IMR-90 (cell line): ENCODE measurements around the gene CREBBP. TPM values are rescaled to one million over a fixed set of nuclear protein-coding genes. Genes with fewer than 3 reads are reported as not detected.

ENCODE experiments used
- ATAC-seq: fragments of 200-7000 bp; cut with Tn5 transposase; 2 replicates; pipeline ENCODE4 v1.9.1; 2020; ENCODE audit warnings: low read depth, mild to moderate bottlenecking, moderate library complexity
- BruUV-seq: library from RNA; stranded (reverse); fragments of 400-500 nt; replicated peaks from 2 replicates; lab custom pipeline; 2021; lab: Mats Ljungman, UMichigan
- CTCF ChIA-PET: fragments of 300-600 bp; formaldehyde crosslinking; extraction: SDS; loops from one replicate; lab custom pipeline; 2021; ENCODE audit warnings: antibody characterized with exemption; lab: Yijun Ruan, JAX
- POLR2A ChIA-PET: fragments of 300-600 bp; sonication (Branson Sonifier 250); formaldehyde crosslinking; loops from one replicate; lab custom pipeline; 2022; ENCODE audit warnings: antibody characterized with exemption; ENCODE audit not compliant: unreplicated experiment; lab: Charles Lee
- DNase-seq: peaks from one replicate; pipeline ENCODE4 v3.0.0; 2013
- H2AFZ ChIP-seq: replicated peaks from 2 replicates; pipeline ENCODE3; 2013; ENCODE audit warnings: low read length, mild to moderate bottlenecking; ENCODE audit not compliant: poor library complexity
- H2AK5ac ChIP-seq: 2 replicates; pipeline ENCODE4 v1.6.1; 2013; ENCODE audit warnings: low read depth, low read length, inconsistent platforms
- H2AK9ac ChIP-seq: replicated peaks from 2 replicates; pipeline ENCODE3; 2013; ENCODE audit warnings: mild to moderate bottlenecking, low read depth, low read length, moderate library complexity; ENCODE audit not compliant: poor library complexity
- H2BK120ac ChIP-seq: 2 replicates; pipeline ENCODE4 v1.6.1; 2013; ENCODE audit warnings: low read depth, low read length, inconsistent platforms
- H2BK15ac ChIP-seq: 3 replicates; pipeline ENCODE4 v1.6.1; 2013; ENCODE audit warnings: low read depth, low read length, inconsistent platforms
- H2BK20ac ChIP-seq: 2 replicates; pipeline ENCODE4 v1.6.1; 2013; ENCODE audit warnings: low read depth, mild to moderate bottlenecking, inconsistent platforms, low read length, moderate library complexity
- H2BK5ac ChIP-seq: 2 replicates; pipeline ENCODE4 v1.6.1; 2013; ENCODE audit warnings: mild to moderate bottlenecking, low read depth, low read length, inconsistent platforms; ENCODE audit not compliant: poor library complexity, severe bottlenecking
- H3K14ac ChIP-seq: replicated peaks from 2 replicates; pipeline ENCODE4 v1.6.1; 2013; ENCODE audit warnings: low read depth, low read length, inconsistent platforms
- H3K18ac ChIP-seq: 2 replicates; pipeline ENCODE4 v1.6.1; 2013; ENCODE audit warnings: low read depth, low read length, control low read depth
- H3K23ac ChIP-seq: 2 replicates; pipeline ENCODE4 v1.6.1; 2013; ENCODE audit warnings: low read depth, low read length, inconsistent platforms
- H3K27ac ChIP-seq: 2 replicates; pipeline ENCODE4 v1.5.1; 2013; ENCODE audit warnings: mild to moderate bottlenecking, control low read depth, low read length; ENCODE audit not compliant: insufficient read depth
- H3K27me3 ChIP-seq: 2 replicates; pipeline ENCODE4 v1.6.1; 2013; ENCODE audit warnings: low read length; ENCODE audit not compliant: control insufficient read depth, insufficient read depth
- H3K36me3 ChIP-seq: 2 replicates; pipeline ENCODE4 v1.6.1; 2013; ENCODE audit warnings: low read length, mixed read lengths; ENCODE audit not compliant: control insufficient read depth, insufficient read depth
- H3K4ac ChIP-seq: 2 replicates; pipeline ENCODE4 v1.6.1; 2013; ENCODE audit warnings: low read depth, low read length, inconsistent platforms
- H3K4me1 ChIP-seq: 2 replicates; pipeline ENCODE4 v1.6.1; 2013; ENCODE audit warnings: low read length, mixed read lengths; ENCODE audit not compliant: control insufficient read depth, insufficient read depth
- H3K4me2 ChIP-seq: 2 replicates; pipeline ENCODE4 v1.6.1; 2013; ENCODE audit warnings: low read depth, mild to moderate bottlenecking, control low read depth, low read length, moderate library complexity
- H3K4me3 ChIP-seq: 2 replicates; pipeline ENCODE4 v1.5.1; 2013; ENCODE audit warnings: low read depth, mild to moderate bottlenecking, control low read depth, low read length, moderate library complexity; ENCODE audit not compliant: insufficient read depth
- H3K56ac ChIP-seq: 2 replicates; pipeline ENCODE4 v1.6.1; 2013; ENCODE audit warnings: low read length, inconsistent platforms; ENCODE audit not compliant: insufficient read depth; ENCODE audit errors: extremely low read depth
- H3K79me1 ChIP-seq, 2 experiments: 2 replicates each; pipeline ENCODE4 v1.6.1; 2013; ENCODE audit warnings: low read length in 2 of 2, inconsistent platforms in 1 of 2, low read depth in 1 of 2
- H3K9ac ChIP-seq: 2 replicates; pipeline ENCODE4 v1.6.1; 2013; ENCODE audit warnings: low read depth, low read length, control low read depth
- H3K9me1 ChIP-seq: 2 replicates; pipeline ENCODE4 v1.6.1; 2013; ENCODE audit warnings: low read length, inconsistent platforms; ENCODE audit not compliant: insufficient read depth
- H3K9me3 ChIP-seq: 2 replicates; pipeline ENCODE4 v1.6.1; 2013; ENCODE audit warnings: low read length; ENCODE audit not compliant: control insufficient read depth, insufficient read depth
- H4K20me1 ChIP-seq: 2 replicates; pipeline ENCODE4 v1.6.1; 2013; ENCODE audit warnings: low read length, inconsistent platforms; ENCODE audit not compliant: insufficient read depth
- H4K5ac ChIP-seq: 2 replicates; pipeline ENCODE4 v1.6.1; 2013; ENCODE audit warnings: mild to moderate bottlenecking, low read depth, low read length, control low read depth
- H4K8ac ChIP-seq, 2 experiments: 2 replicates each; pipeline ENCODE4 v1.6.1; 2013; ENCODE audit warnings: low read depth in 2 of 2, low read length in 2 of 2, control low read depth in 1 of 2, inconsistent platforms in 1 of 2
- H4K91ac ChIP-seq: 2 replicates; pipeline ENCODE4 v1.6.1; 2013; ENCODE audit warnings: low read depth, low read length, inconsistent platforms; ENCODE audit not compliant: insufficient read depth
- BHLHE40 ChIP-seq: fragments of 150-350 bp; IDR thresholded peaks from 2 replicates; pipeline ENCODE4 v1.6.1; 2016; ENCODE audit warnings: mild to moderate bottlenecking, low read depth, low read length
- CEBPB ChIP-seq: IDR thresholded peaks from 2 replicates; pipeline ENCODE4 v1.6.1; 2012; ENCODE audit warnings: low read depth, low read length, improper control_type of control experiment
- CHD1 ChIP-seq: IDR thresholded peaks from 2 replicates; pipeline ENCODE4 v1.6.1; 2012; ENCODE audit warnings: low read depth, low read length, improper control_type of control experiment
- CTCF ChIP-seq: conservative IDR thresholded peaks from 2 replicates; pipeline ENCODE4 v1.5.1; 2012; ENCODE audit warnings: mild to moderate bottlenecking, low read depth, low read length, improper control_type of control experiment
- ELK1 ChIP-seq: fragments of 150-350 bp; IDR thresholded peaks from 2 replicates; pipeline ENCODE4 v1.6.1; 2016; ENCODE audit warnings: low read depth, mild to moderate bottlenecking, low read length, moderate library complexity, borderline replicate concordance
- FOS ChIP-seq: fragments of 150-350 bp; IDR thresholded peaks from 2 replicates; pipeline ENCODE4 v1.6.1; 2016; ENCODE audit warnings: low read depth, low read length
- MAFK ChIP-seq: IDR thresholded peaks from 2 replicates; pipeline ENCODE4 v1.6.1; 2012; ENCODE audit warnings: low read depth, low read length, improper control_type of control experiment
- MAZ ChIP-seq: IDR thresholded peaks from 2 replicates; pipeline ENCODE4 v1.6.1; 2012; ENCODE audit warnings: low read depth, mild to moderate bottlenecking, low read length, improper control_type of control experiment, moderate library complexity, borderline replicate concordance
- MXI1 ChIP-seq: IDR thresholded peaks from 2 replicates; pipeline ENCODE4 v1.6.1; 2012; ENCODE audit warnings: low read depth, mild to moderate bottlenecking, low read length, moderate library complexity, borderline replicate concordance
- NFE2L2 ChIP-seq: fragments of 150-350 bp; IDR thresholded peaks from 2 replicates; pipeline ENCODE4 v1.6.1; 2016; ENCODE audit warnings: low read depth, mild to moderate bottlenecking, low read length
- POLR2A ChIP-seq: IDR thresholded peaks from 2 replicates; pipeline ENCODE4 v1.6.1; 2012; ENCODE audit warnings: mild to moderate bottlenecking, low read depth, low read length
- RAD21 ChIP-seq: IDR thresholded peaks from 2 replicates; pipeline ENCODE4 v1.6.1; 2012; ENCODE audit warnings: low read length, improper control_type of control experiment
- RCOR1 ChIP-seq: IDR thresholded peaks from 2 replicates; pipeline ENCODE4 v1.6.1; 2012; ENCODE audit warnings: mild to moderate bottlenecking, low read length, improper control_type of control experiment; ENCODE audit not compliant: insufficient replicate concordance
- RFX5 ChIP-seq: IDR thresholded peaks from 2 replicates; pipeline ENCODE4 v1.8.0; 2012; ENCODE audit warnings: low read depth, mild to moderate bottlenecking, low read length, moderate library complexity
- SMC3 ChIP-seq: fragments of 150-350 bp; IDR thresholded peaks from 2 replicates; pipeline ENCODE4 v1.6.1; 2016; ENCODE audit warnings: low read depth, mild to moderate bottlenecking, antibody characterized with exemption, low read length, moderate library complexity
- USF2 ChIP-seq: fragments of 150-350 bp; IDR thresholded peaks from 2 replicates; pipeline ENCODE4 v1.6.1; 2017; ENCODE audit warnings: mild to moderate bottlenecking, antibody characterized with exemption, low read length, low read depth
- dilution Hi-C: fragments of 300-500 bp; cut with HindIII; formaldehyde crosslinking; loops from one replicate; pipeline ENCODE4 v1.14.3; 2018; ENCODE audit warnings: low sequenced_read_pairs; ENCODE audit not compliant: unreplicated experiment
- in situ Hi-C: fragments of 300-500 bp; cut with MboI; formaldehyde crosslinking; loops from 3 replicates; pipeline ENCODE4 v1.14.3; 2019; ENCODE audit warnings: low sequenced_read_pairs, inconsistent platforms, mixed read lengths
- intact Hi-C: fragments of 100-400 bp; cut with micrococcal nuclease; formaldehyde crosslinking; loops from 2 replicates; pipeline ENCODE4 v1.10.0; 2022
- polyA plus RNA-seq, 3 experiments: library from polyadenylated mRNA; depleted of rRNA; stranded (reverse); fragments of >200 nt; gene quantifications; 2 replicates each; pipeline ENCODE4 v1.2.3, GENCODE V29; 2012; ENCODE audit warnings: low replicate concordance in 1 of 3
- total RNA-seq: library from RNA; depleted of rRNA; stranded (reverse); fragments of >200 nt; gene quantifications from 2 replicates; pipeline ENCODE4 v1.2.3, GENCODE V29; 2012

The CREBBP gene
- total and polyA plus RNA-seq, 2 of the 4 experiments (the other 2 are of a cell fraction): 7.3 to 12.5 TPM

GRCh38 chr16:3876160-3876559 is 4.4 kb downstream of the CREBBP start:
- H3K56ac ChIP-seq: no peak overlapping the region
- intact Hi-C loops (loop anchor here (5.0 kb wide), 3 partner anchors 104 to 376 kb away; partner anchors contain the start of gene ADCY9), dilution Hi-C loops (no loop called here), in situ Hi-C loops (no loop called here)
- H3K4me3 ChIP-seq: no peak overlapping the region
- no peak for DNase-seq
- no peaks in the 10 kb centered on the region for H3K27me3 ChIP-seq
- H4K5ac ChIP-seq: no peak overlapping the region
- H3K4me2 ChIP-seq: no peak overlapping the region
- H3K9ac ChIP-seq: no peak overlapping the region
- H3K14ac ChIP-seq: no peak overlapping the region
- H2BK15ac ChIP-seq: no peak overlapping the region
- POLR2A ChIA-PET: no interaction called here
- H3K23ac ChIP-seq: no peak overlapping the region
- no peak overlapping the region for H2AK5ac ChIP-seq
- peaks cover 87% of the 10 kb centered on the region for H4K20me1 ChIP-seq
- no peak overlapping the region for H4K8ac ChIP-seq
- ATAC-seq: no peak
- peaks cover 8 to 79% of the 10 kb centered on the region in 2 experiments for H3K79me1 ChIP-seq
- no peak overlapping the region for H2AK9ac ChIP-seq
- no peaks in the 10 kb centered on the region for H3K9me3 ChIP-seq
- H3K4ac ChIP-seq: no peak overlapping the region
- H2BK120ac ChIP-seq: no peak overlapping the region
- no peak overlapping the region for H3K18ac ChIP-seq
- no peaks in the 10 kb centered on the region; the same call in 1 of the 2 replicates for H3K36me3 ChIP-seq
- TF ChIP-seq RAD21 (no peak), USF2 (no peak), NFE2L2 (no peak), CEBPB (no peak), SMC3 (no peak), RFX5 (no peak), MAZ (no peak), MXI1 (no peak), MAFK (no peak), CHD1 (no peak), FOS (no peak), CTCF (no peak), POLR2A (no peak), BHLHE40 (no peak), ELK1 (no peak), RCOR1 (no peak)
- H3K4me1 ChIP-seq: peaks cover 38% of the 10 kb centered on the region
- H3K27ac ChIP-seq: no peak overlapping the region
- CTCF ChIA-PET: no interaction called here
- no peak overlapping the region for H2BK20ac ChIP-seq
- no peak overlapping the region for H4K91ac ChIP-seq
- peaks cover 44% of the 10 kb centered on the region for H3K9me1 ChIP-seq
- H2BK5ac ChIP-seq: no peak overlapping the region
- BruUV-seq: no TSS peak
- no peak overlapping the region for H2AFZ ChIP-seq
